Measurements from ENCODE around the gene ZNF384. TPM values are rescaled to one million over a fixed set of nuclear protein-coding genes. Genes with fewer than 3 reads are reported as not detected.

ZNF384 gene
- total RNA-seq, 2 donors from 2014 or later = 81.1 to 90.0 TPM

Other genes with a start within 250 kb of the ZNF384 start
- gene CD27, start 244.4 kb downstream of the ZNF384 start, total RNA-seq = 1 to 10 TPM; 2.1 to 2.2 TPM
- gene TAPBPL, start 237.3 kb downstream of the ZNF384 start, total RNA-seq = 10 to 100 TPM; 24.6 to 26.3 TPM
- gene VAMP1, start 218.7 kb downstream of the ZNF384 start, total RNA-seq = 10 to 100 TPM; 24.1 to 36.8 TPM
- 100 to 1,000 TPM; 200 to 217 TPM for gene MRPL51, start 196.1 kb downstream of the ZNF384 start, total RNA-seq
- 100 to 1,000 TPM in 1 of 2 donors, 10 to 100 TPM in 1; 73.4 to 131 TPM for gene NCAPD2, start 195.3 kb downstream of the ZNF384 start, total RNA-seq
- gene GAPDH, start 154.9 kb downstream of the ZNF384 start, total RNA-seq = 1,000 to 10,000 TPM; 4,687 to 5,410 TPM
- gene IFFO1, start 133.3 kb downstream of the ZNF384 start, total RNA-seq = 10 to 100 TPM; 28.0 to 30.5 TPM
- 100 to 1,000 TPM; 103 to 201 TPM for gene NOP2, start 121.1 kb downstream of the ZNF384 start, total RNA-seq
- gene CHD4, start 82.0 kb downstream of the ZNF384 start, total RNA-seq = 100 to 1,000 TPM; 239 to 352 TPM
- gene LPAR5, start 53.4 kb downstream of the ZNF384 start, total RNA-seq = 10 to 100 TPM in 1 of 2 donors, 1 to 10 TPM in 1; 5.6 to 10.6 TPM
- 1 to 10 TPM in 1 of 2 donors, under 1 TPM in 1; 0.98 to 2.1 TPM for gene ACRBP, start 41.9 kb downstream of the ZNF384 start, total RNA-seq
- gene ING4, start 26.3 kb downstream of the ZNF384 start, total RNA-seq = 10 to 100 TPM; 13.0 to 16.7 TPM
- under 1 TPM in 1 of 2 donors, not detected in 1; 0.17 TPM for gene PIANP, start 11.4 kb upstream of the ZNF384 start, total RNA-seq
- 10 to 100 TPM; 49.6 to 60.6 TPM for gene COPS7A, start 34.7 kb upstream of the ZNF384 start, total RNA-seq
- gene MLF2, start 63.8 kb upstream of the ZNF384 start, total RNA-seq = 100 to 1,000 TPM in 1 of 2 donors, 10 to 100 TPM in 1; 98.3 to 124 TPM
- gene PTMS, start 77.0 kb upstream of the ZNF384 start, total RNA-seq = 10 to 100 TPM; 50.4 to 93.8 TPM
- gene LAG3, start 83.1 kb upstream of the ZNF384 start, total RNA-seq = 100 to 1,000 TPM in 1 of 2 donors, 10 to 100 TPM in 1; 78.2 to 365 TPM
- gene CD4, start 100.2 kb upstream of the ZNF384 start, total RNA-seq = 1 to 10 TPM in 1 of 2 donors, under 1 TPM in 1; 0.43 to 5.4 TPM
- not detected for gene GPR162, start 132.4 kb upstream of the ZNF384 start, total RNA-seq
- 1 to 10 TPM in 1 of 2 donors, not detected in 1; 1.3 TPM for gene P3H3, start 139.0 kb upstream of the ZNF384 start, total RNA-seq
- not detected for gene GNB3, start 151.6 kb upstream of the ZNF384 start, total RNA-seq
- gene CDCA3, start 161.9 kb upstream of the ZNF384 start, total RNA-seq = 100 to 1,000 TPM in 1 of 2 donors, 10 to 100 TPM in 1; 40.7 to 105 TPM
- gene USP5, start 162.8 kb upstream of the ZNF384 start, total RNA-seq = 100 to 1,000 TPM in 1 of 2 donors, 10 to 100 TPM in 1; 91.7 to 105 TPM
- 1,000 to 10,000 TPM; 1,157 to 1,903 TPM for gene TPI1, start 178.2 kb upstream of the ZNF384 start, total RNA-seq
- gene SPSB2, start 183.9 kb upstream of the ZNF384 start, total RNA-seq = 1 to 10 TPM; 6.0 to 6.9 TPM
- gene LRRC23, start 215.4 kb upstream of the ZNF384 start, total RNA-seq = 1 to 10 TPM; 3.2 to 7.1 TPM
- gene ENO2, start 225.2 kb upstream of the ZNF384 start, total RNA-seq = 100 to 1,000 TPM; 151 to 158 TPM
- 10 to 100 TPM; 36.5 to 62.2 TPM for gene ATN1, start 238.6 kb upstream of the ZNF384 start, total RNA-seq

Measured in natural killer cell treated with Interleukin-12 subunit alpha and Interleukin-12 subunit beta and Interleukin-15 and Interleukin-18, amount 100 ng/mL, for 72 hours (primary cell).